Globus pallidus (tissue), 1 donor: ENCODE data around the gene IL36B.

ENCODE experiments used
- DNase-seq: peaks from one replicate; pipeline ENCODE4 v3.0.0-alpha.2; 2015; ENCODE audit warnings: low spot score

Gene IL36B

DNA sequence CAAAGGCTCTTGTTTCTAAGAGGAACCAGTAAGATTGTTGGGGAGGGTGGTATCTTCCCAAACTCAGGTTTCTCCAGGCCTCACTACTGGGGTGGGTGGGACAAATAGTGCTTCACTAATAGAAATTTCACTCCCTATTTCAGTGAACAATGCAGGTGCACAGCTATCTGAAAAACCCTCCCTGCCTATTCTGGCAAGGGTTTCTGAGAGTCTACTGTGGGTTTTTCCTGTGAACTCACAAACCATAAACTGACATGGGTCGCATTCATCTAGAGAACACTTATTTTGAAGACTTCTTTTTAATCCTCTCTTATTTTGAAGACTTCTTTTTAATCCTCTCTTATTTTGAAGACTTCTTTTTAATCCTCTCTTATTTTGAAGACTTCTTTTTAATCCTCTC, 43.0 kb downstream of the IL36B start:
- no peak for DNase-seq

DNA sequence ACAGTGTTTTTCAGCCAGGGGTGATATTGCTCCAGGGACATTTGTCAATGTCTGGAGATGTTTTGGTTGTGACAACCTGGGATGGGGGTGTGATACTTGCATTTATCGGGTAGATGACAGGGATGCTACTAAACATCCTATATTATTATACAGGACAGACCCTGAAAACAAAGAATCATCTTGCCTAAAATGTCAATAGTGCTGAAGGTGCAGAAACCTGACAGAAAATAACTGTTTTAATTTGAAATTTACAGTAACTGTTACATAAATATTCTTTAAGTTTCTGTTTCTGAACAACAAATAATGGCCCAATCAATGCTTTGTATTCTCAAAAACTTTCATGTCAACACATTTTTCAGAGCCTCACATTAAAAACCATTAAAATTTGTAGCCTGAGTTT, 45.4 kb downstream of the IL36B start:
- no peak for DNase-seq

- no peak for DNase-seq
These were observed 47.6 kb downstream of the IL36B start, which contains the start of gene IL36A for GRCh38 chr2:113005030-113005509. Gene IL36A (plus strand): TSS chr2:113005459. CDS start chr2:113005872, 413 bp downstream.

GRCh38 chr2:113002677-113003076, 50.0 kb downstream of the IL36B start:
- DNase-seq = no peak

- no peak for DNase-seq
These were observed 52.2 kb downstream of the IL36B start for GRCh38 chr2:113000436-113000835.

DNA sequence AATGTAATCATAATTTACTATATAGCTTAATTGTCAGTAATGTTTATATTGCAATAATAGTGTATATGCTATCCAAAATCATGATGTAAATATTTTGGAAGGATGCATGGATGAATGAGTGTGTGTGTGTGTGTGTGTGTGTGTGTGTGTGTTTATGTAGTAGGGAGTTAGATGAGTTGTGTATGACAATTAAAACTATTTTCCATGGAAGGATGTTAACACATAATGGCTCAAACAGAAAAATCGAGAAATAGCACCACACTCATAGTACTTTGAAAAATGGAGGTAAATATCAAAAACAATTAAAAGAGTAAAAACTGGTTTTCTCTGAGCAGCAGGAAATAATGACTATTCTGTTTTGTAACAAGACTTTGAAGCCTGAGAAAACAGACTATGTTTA, 55.5 kb downstream of the IL36B start:
- DNase-seq = no peak

DNA sequence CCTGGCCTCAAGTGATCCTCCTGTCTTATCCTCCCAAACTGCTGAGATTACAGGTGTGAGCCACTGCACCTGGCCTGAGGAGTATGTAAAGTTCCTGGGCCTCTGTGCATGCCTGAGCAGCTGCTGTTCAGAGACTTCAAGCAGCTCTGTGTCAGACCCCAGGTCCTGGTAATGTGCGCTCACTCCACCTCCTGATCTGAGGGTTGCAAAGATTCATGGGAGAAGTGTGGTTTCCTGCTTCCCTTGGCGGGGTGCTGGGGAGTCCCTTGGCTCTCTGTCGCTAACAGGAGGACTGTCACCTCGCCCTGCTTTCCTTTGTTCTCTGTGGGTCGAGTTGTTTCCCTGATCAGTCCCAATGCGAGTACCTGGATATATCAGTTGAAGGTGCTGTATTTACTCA, 56.0 kb downstream of the IL36B start:
- DNase-seq = no peak

DNA sequence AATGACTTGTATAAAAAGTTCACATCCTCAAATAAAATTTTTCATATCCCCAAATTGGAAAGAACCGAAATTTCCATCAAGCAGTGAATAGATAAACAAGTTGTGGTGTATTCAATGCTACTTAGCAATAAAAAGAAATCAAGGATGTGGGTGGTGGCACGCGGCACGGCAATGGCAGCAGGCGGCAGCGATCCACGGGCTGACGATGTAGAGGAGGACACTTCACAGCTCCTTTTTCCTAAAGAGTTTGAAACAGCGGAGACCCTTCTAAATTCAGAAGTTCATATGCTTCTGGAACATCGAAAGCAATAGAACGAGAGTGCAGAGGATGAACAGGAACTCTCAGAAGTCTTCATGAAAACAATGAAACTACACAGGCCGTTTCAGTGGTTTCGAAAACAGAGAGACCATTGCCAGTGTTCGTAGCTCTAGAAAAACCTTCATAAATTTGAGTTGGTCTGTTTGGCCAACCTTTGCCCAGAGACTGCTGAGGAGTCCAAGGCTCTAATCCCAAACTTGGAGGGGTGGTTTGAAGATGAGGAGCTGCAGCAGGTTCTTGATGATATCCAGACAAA, 57.2 kb downstream of the IL36B start:
- DNase-seq = no peak

- no peak for DNase-seq
These were observed 58.0 kb downstream of the IL36B start for GRCh38 chr2:112994648-112995047.

DNA sequence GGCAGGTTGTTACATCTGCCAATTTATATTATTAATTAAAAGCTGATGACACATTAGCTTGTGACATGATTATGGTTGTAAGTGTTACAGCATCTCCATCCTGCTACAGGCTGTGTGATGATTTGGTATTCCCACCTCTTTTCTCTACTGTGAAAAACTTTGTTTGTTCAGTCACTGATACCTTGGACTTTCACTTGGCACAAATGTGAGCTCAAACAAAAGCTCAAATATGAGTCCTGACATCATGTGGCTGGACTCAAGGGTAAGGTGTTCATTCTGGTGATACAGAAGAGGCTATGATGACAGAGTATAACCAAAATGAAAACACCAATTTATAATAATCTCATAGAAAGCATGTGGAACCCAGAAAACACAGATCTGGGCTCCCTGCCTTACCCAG, 58.8 kb downstream of the IL36B start:
- no peak for DNase-seq

- no peak for DNase-seq
These were observed 63.1 kb downstream of the IL36B start for GRCh38 chr2:112989611-112990010.

- DNase-seq = no peak
These were observed 67.6 kb downstream of the IL36B start for GRCh38 chr2:112985090-112985489.

DNA sequence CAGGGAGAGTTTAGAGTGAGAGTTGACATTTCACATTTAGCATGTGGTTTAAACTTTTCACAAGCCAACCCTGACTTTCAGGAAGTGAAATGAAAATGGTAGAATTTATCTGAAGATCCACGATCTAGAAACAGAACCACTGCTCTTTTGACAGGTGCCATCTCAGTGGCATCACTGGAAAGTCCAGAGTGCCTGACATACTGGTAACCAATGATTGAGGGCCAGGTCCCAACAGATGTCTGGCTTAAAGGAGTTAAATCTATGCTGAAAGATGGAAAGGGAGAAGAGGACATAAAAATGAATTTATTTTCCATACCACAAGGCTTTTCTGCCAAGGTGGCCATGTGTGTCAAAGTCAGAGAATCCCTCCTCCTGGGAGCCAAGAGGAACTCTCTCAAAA, 72.1 kb downstream of the IL36B start:
- DNase-seq = no peak

DNA sequence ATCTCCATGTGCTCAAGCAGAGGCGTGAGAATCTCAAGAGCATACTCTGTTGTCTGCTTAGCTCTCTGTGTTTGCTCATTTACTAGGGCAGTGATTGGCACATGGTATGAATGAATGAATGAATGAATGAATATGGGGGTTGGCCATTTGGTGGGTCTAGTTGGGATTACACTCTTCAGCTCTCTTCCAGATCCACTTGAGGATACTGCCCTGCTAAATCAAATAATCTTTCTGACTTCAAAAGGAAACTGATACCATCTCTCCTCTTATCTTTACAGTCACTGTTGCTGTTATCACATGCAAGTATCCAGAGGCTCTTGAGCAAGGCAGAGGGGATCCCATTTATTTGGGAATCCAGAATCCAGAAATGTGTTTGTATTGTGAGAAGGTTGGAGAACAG, 72.9 kb downstream of the IL36B start:
- DNase-seq = no peak

DNA sequence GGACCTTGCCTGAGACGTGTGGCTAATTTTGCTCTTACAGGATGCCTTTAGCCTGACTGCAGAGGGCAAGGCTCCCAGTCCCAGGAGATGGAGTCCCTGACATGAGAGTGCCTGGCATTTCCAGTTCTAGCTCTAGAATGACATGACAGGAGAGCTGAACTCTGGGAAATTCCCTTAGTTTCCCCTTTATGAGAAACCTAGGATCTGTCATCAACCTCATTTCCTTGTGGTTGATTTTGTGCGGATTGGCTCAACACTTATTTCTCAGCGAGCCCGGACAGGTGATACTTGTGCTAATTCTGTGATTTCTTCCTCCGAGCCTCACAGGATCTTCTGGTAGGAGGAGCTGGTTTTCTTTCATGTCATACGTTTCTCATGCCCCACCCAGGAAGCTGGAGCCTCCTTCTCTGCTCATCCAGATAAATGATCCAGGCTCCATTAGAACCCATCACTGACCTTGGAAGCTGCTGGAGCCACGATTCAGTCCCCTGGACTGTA, 75.1 kb downstream of the IL36B start, which contains the start of gene IL36G:
Gene IL36G, plus strand, starts transcription at position 448 of the 498 bp plus-strand sequence. CDS start 633 bp downstream, outside the sequence.
- DNase-seq = no peak
